Fibroblast of mammary gland (primary cell): ENCODE results near the gene RBM44.

ENCODE experiments used
- DNase-seq: peaks from one replicate; pipeline ENCODE4 v3.0.0-alpha.2; 2010; ENCODE audit warnings: low read depth
- H3K4me3 ChIP-seq: 2 replicates; pipeline ENCODE4 v1.5.1; 2011; ENCODE audit warnings: low read depth, mild to moderate bottlenecking, low read length, moderate library complexity; ENCODE audit not compliant: control insufficient read depth
- CTCF ChIP-seq: conservative IDR thresholded peaks from 2 replicates; pipeline ENCODE4 v1.5.1; 2011; ENCODE audit warnings: low read depth, low read length, inconsistent platforms; ENCODE audit not compliant: control insufficient read depth, insufficient read depth

Gene RBM44

DNA sequence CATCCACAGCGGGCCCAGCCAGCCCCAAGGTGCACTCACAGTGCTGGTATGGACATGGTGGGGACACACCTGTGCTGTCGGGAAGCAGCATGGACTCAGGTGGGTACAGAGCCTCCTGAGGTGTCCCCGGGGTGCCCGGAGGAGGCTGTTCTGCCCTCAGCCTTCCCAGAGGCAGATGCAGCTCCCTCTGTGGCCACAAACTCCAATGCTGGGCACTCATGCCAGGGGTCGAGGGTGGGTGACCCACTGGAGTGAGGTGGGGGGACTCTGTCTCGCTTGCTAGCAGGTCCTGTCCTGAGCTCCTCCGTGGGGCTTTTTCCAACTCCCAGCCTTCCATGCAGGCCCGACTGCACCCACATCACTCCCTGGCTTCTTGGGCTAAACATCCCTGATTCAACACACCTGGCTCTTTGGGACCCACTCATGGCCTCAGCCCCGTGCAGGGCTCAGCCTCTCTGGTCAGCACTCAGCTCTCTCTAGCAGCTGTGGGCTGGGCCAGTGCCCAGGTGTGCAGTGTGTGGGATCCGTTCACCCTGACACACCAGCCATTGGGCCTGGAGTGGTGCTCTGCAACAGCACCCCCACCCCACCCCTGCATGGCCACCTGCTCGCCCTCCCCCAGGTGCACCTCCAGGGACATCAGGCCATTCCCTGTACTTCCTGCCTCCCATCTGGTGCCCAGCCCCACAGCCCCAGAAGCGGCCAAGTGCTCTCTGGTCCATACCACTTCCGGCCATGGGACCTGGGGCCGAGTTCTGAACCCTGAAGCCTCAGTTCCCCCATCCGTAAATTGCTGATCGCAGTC, 76.9 kb downstream of the RBM44 start:
- H3K4me3 ChIP-seq: no peak overlapping the region
- DNase-seq: no peak
- no peak for TF ChIP-seq CTCF

DNA sequence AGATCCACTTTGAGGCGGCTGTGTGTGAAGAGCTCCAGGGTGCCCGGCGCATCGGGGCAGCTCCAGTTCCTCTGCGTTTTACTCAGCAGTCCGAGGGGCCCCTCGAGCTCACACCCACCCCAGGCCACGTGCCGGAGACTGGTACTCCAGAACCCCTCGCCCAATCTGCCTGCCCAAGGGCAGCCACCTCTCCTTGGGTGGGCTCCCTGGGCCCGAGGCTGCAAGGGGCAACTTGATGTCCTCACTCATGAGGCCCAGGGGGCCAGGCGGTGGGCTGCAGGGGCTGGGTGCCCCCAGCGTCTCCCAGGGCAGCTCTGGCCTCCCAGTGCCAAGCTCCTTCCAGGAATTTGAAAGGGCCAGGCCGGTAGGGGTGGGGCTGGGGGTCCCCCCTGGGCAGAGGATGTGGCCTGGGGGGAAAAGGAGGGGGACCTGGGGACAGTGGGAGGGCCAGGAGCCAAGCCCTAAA, 77.5 kb downstream of the RBM44 start:
- no peak overlapping the region for H3K4me3 ChIP-seq
- DNase-seq: no peak
- no peak for TF ChIP-seq CTCF

GRCh38 chr2:237876532-237876931, 78.0 kb downstream of the RBM44 start:
- H3K4me3 ChIP-seq: no peak overlapping the region
- no peak for DNase-seq

DNA sequence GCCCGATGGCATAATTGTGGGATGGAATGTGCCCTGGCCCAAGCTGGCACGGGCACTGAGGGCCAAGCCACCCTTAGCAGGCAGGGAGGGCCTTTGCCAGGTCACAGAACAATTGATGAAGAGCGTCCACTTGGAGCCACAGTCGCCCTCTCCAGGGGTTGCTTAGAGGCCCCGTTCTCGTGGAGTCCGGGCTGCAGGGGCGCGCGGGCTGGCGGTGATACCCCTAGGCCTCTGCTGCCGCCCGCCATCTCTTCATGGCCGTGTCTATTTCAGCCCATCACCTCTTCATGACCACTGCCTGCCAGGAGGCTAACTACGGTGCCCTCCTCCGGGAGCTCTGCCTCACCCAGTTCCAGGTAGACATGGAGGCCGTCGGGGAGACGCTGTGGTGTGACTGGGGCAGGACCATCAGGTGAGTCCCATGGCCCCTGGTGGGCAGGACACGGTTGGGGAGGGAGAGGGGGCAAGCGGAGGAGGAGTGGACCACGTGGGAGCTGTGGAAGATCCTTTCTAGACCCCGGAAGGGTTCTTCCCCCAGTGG, 78.4 kb downstream of the RBM44 start:
- TF ChIP-seq CTCF: no peak
- no peak for DNase-seq
- H3K4me3 ChIP-seq: no peak overlapping the region

More at GRCh38 chr2:237876532-237876931, 78.0 kb downstream of the RBM44 start:
- TF ChIP-seq CTCF: no peak

DNA sequence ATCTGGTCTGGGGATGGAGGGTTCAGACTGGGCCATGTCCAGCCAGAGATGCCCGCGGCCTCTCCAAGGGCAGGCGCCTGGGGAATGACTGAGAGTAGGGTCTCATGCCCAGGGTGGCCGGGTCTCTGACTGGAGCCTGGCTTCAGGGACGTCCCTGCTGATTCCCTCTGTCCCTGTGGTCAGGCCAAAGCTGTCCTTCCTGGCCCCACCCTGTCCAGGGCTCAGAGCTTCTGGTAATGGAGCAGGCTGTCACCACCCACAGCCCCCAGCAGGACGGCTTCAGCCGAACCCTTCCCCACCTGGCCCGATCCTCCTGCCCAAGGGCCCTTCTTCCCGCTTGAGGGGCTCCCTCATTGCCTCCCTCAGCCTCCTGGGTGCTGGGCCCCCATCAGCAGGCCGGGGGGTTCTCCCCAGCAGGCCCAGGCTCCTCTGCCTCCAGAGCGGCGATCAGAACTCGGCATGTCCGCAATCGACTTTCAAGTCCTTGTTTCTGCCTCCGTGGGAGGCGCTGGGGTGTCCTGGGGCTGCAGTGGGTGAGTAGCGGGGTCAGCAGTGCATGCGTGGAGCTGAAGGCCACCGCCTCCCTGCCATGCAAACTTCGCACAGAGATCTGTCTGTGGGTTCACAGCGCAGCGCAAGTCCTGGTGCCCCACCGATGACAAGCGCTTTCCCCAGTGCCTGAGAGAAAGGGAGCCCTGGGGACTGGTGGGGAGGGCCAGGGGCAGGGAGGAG, 79.2 kb downstream of the RBM44 start:
- no peak for TF ChIP-seq CTCF
- H3K4me3 ChIP-seq: no peak overlapping the region
- no peak for DNase-seq

DNA sequence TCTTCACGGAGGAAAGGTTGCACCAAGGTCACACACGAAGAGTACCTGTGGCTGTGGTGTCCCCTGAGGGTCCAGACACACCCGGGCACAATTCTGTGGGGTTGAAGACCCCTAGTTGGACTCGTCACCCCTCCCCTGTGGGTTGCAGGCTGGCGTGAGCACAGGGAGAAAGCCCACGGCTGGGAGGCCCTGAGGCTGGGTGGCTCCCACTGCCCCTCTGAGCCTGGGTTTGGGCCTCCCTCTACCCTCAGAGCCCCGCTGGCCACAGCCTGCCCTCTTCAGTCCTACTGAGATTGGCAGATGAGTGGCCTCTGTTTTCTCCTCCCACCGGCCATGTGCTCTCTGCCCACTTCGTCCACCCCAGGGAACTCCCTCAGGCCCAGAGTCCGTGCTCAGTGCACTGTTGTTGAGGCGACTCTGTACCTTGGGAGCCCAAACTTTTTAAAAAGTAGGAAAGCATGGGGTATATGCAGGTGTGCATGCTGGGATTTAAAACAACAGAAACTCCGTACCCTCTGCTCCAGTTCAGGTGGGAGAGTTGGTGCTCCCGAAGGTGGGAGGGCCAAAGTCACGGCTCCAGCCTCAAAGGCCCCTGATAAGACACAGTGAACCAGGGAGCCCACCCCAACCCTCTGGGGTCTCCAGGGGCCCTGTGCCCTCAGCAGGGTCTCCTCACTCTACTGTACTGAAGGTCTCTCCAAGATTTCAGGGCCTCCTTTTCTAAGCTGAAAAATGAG, 79.9 kb downstream of the RBM44 start:
- no peak for TF ChIP-seq CTCF
- H3K4me3 ChIP-seq: no peak overlapping the region
- no peak for DNase-seq
